8988T (cell line): ENCODE results near the gene QKI.

Experiments
- DNase-seq: peaks from one replicate; pipeline ENCODE4 v3.0.0; 2011

Gene QKI

GRCh38 chr6:163543321-163543720 is 128.8 kb downstream of the QKI start:
- DNase-seq = no peak

GRCh38 chr6:163545370-163545769 is 130.9 kb downstream of the QKI start:
- no peak for DNase-seq

GRCh38 chr6:163547287-163547686 is 132.8 kb downstream of the QKI start:
- no peak for DNase-seq

DNA sequence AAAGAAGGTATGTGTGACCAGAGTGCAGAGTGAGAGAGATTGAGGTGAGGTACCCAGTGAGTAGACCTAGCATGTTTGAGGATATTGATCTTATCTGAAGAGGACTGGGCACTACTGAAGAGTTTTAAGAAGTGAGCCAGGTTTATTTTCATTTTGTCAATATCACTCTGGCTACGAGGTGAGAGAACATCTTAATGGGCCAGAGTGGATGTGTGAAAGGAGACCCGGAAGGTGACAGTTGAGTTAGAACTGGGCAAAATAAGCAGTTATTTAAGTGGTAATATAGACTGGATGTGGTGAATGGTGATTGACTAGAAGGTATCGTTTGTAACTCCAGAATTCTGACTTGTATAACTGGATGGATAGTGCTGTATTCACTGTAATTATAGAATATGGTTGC is 134.1 kb downstream of the QKI start:
- no peak for DNase-seq

- no peak for DNase-seq
These were observed 139.5 kb downstream of the QKI start for GRCh38 chr6:163554032-163554431.

GRCh38 chr6:163554663-163555062 is 140.1 kb downstream of the QKI start:
- DNase-seq = no peak

DNA sequence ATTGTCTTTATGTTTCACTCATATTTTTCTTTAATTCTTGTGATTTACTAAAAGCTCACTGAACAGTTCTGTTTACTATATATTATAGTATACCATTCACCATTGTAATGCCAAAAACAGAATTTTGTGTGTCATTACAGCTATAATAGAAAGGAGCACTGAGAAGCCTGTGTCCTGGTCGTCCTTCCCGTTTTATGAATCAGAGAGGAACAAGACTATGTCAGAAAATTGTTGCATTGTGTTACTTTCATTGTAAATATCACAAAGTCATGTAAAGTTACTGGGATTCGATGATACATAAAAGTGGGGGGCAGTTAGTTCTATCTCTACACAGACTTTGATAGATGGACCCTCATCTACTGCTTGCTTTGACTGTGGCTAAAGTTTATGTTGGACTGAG is 145.1 kb downstream of the QKI start:
- no peak for DNase-seq

GRCh38 chr6:163563318-163563717 is 148.8 kb downstream of the QKI start:
- DNase-seq = no peak

GRCh38 chr6:163564534-163564933 is 150.0 kb downstream of the QKI start:
- DNase-seq = no peak

GRCh38 chr6:163565140-163565539 is 150.6 kb downstream of the QKI start:
- DNase-seq = no peak

- DNase-seq = no peak
These were observed 151.5 kb downstream of the QKI start for GRCh38 chr6:163566056-163566455.

DNA sequence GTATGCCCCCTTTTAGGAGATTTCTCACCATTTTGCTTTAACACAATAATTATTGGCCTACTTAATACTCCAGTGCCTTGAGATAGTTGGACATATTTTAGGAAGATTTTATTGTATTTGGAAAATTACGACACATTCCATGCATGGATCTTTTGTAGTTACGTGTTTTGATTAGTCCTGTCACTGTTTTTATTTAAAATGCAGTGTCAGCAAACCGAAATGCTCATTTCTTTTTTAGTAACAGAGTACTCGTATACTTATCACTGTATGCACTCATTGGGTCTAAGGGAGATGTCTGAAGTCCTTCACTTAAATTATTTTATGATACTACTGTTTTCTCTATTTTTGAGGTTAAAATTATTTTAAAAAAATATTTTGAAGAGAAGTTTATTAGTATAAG is 153.8 kb downstream of the QKI start:
- DNase-seq = no peak

DNA sequence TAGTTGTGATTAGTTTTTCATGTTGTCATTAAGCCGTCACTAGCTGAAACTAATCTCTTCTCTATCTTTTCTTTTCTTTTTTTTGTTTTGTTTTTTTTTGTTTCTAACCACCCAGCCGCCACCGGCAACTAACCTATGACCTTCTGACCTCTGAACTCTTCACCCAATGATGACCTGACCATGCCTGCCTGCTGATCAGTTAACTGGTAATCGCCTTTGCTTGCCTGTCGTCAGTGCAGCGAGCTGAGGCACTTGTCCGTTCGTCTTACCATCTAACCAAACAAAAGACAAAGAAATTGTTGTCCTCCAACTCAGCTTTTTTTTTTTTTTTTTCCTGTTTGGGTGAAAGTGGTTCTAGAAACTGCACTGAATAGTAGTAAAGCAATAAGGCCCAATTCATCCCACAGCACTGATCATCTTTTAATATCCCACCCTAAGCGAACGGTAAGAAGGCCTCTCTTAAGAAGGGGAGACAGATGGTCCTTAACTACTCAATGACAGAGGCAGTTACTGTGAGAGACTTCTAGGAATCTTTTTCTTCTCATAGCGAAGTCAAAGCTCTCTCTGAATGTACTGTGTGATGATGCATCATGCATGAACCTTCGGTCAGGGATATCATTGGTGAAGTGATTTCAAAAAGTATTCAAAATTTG is 156.2 kb downstream of the QKI start:
- DNase-seq = no peak

- DNase-seq = no peak
These were observed 157.2 kb downstream of the QKI start for GRCh38 chr6:163571730-163572129.

DNA sequence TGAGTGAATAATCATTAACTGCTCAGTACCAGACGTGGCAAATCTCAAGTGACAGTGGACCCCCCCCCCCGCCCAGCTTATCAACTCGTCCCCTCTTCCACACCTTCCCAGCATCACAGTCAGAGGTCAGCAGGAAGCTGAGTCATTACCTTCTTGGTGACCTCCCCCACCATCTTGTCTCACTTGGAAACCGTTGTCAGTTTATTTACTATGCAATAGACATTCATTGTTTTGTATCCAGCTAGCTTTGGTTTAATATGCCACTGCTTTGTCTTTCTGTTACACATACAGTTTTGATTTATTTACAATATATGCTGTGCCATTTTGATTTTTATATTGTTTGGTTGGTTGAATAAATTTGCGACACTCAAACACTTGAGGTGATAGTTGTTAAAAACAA is 158.1 kb downstream of the QKI start:
- DNase-seq = no peak

GRCh38 chr6:163573503-163574179 is 159.1 kb downstream of the QKI start:
- no peak for DNase-seq

- DNase-seq = no peak
These were observed 161.6 kb downstream of the QKI start for GRCh38 chr6:163576114-163576513.

GRCh38 chr6:163577404-163577803 is 162.9 kb downstream of the QKI start:
- no peak for DNase-seq

DNA sequence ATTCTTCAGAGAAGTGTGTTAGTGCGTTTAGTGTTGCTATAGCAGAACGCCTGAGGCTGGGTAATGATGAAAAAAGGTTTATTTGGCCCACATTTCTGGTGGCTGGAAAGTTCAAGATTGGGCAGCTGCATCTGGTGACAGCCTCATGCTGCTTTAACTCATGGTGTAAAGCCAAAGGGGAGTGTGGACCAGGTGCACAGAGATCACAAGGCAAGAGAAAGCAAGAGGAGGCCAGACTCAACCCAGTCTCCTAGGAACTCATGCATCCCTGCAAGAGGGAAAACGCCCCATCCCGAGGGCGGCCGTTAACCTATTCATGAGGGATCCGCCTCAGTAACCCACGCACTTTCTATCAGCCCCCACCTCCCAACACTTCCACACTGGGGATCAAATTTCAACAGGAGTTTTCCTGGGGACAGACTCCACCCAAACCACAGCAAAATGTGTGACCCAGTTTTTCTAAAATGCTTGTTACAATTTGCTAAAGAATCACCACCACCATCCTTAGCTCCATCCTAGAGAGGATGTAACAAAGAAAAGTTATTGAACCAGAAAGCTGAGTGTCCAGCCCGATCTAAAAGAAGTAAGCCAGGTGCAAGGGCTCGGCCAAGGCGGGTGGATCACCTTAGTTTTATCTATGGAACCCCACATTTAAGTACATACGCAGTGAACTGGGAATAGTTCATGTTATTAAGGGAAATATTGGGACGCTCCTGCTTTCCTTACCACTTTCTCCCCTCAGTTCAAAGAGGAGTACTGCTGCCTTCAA is 164.8 kb downstream of the QKI start:
- DNase-seq = no peak

DNA sequence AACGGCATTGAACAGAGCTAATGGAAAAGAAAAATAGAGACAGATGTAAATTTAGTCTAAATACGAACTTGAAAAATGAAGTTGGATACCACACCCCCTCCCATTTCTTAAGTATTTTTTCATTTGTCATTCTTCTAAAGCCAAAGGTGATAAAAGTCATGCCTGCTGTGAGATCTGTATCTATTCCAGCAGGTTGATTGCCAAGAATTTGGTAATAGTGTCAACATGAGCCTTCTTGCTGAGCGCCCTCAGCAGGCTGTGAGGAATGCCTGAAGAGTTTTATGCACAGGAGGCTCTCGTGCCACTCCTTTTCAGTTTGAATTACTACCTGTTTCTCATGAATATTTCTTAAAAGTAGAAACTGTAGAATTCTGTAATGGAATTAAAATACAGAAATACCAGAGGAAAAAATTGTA is 165.4 kb downstream of the QKI start:
- DNase-seq = no peak

DNA sequence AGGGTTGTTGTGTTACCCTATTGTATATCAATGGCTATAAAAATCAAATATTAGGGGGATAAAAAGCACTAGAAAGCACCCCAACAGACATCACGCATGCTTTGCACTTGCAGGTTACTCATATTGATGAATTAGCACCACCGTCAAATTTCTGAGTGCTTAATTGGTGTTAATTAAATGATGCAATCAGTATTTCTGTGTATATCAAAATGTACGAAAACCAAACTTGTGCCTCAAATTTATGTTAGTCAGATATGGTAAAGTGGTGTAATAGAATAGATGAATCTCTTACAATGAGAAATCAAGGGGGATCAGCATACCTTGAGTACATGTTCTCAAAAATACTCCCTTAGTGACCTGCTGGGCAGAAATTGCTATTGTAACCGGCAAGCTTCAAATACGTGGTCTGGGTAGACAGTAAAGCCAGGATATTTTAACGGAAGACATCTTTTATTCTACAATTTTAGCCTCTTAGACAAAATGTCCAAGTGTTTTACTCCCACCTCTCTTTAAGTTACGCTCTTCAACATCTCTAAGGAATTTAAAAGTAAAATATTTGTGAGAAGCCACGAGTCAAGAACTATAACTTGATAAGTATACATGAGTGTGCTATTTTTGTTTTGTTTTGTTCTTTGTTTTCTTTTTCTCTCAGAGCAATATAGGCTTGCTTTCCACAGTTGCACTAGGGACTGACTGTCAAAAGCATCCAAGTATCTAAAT is 166.0 kb downstream of the QKI start:
- no peak for DNase-seq

GRCh38 chr6:163583558-163583957 is 169.0 kb downstream of the QKI start:
- DNase-seq = no peak

DNA sequence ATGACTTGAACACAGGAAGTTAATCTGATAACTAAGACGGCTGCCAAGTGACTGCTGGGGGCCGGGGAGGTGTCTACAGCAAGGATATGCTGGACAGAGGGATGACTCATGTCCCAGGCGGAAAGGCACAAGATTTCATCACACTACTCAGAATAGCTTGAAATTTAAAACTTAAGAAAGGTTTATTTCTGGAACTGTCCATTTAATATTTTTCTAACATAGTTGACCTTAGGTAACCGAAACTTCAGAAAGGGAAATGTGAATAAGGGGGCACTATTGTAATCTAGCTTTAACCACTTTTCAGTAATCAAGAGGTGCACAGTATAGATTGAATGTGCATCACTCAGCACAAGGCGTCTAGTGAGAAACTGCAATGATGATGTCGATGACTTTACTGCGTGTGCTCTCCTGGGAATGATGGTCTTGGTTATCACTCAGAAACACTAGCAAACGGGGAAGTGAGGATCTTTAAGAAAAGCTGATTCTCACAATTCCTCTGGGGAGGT is 171.5 kb downstream of the QKI start:
- DNase-seq = peak; percentile 36
